Smooth muscle cell (in vitro differentiated cells): ENCODE results near the gene PRMT9. TPM values are rescaled to one million over a fixed set of nuclear protein-coding genes. Genes with fewer than 3 reads are reported as not detected.

Source experiments
- DNase-seq: peaks from one replicate; lab custom pipeline; 2025; ENCODE audit not compliant: unreplicated experiment; lab: John Stamatoyannopoulos, UW
- H2AFZ ChIP-seq: fragments of 200-600 bp; sonication (generic); 2 replicates; pipeline ENCODE4 v1.6.0; 2016; ENCODE audit warnings: antibody characterized with exemption, low read depth, mild to moderate bottlenecking
- H3F3A ChIP-seq: fragments of 200-600 bp; sonication (generic); 2 replicates; pipeline ENCODE4 v1.6.0; 2017; ENCODE audit warnings: antibody characterized with exemption, low read depth
- H3K27ac ChIP-seq: fragments of 200-600 bp; sonication (generic); 2 replicates; pipeline ENCODE4 v1.5.1; 2016; ENCODE audit warnings: low read depth, mild to moderate bottlenecking
- H3K27me3 ChIP-seq: fragments of 200-600 bp; sonication (generic); 2 replicates; pipeline ENCODE4 v1.6.1; 2016; ENCODE audit warnings: low read depth, mild to moderate bottlenecking
- H3K36me3 ChIP-seq: fragments of 200-600 bp; sonication (generic); 2 replicates; pipeline ENCODE4 v1.5.1; 2016; ENCODE audit warnings: low read depth
- H3K4me1 ChIP-seq: fragments of 200-600 bp; sonication (generic); 2 replicates; pipeline ENCODE4 v1.5.1; 2016; ENCODE audit warnings: low read depth
- H3K4me2 ChIP-seq: fragments of 200-600 bp; sonication (generic); 2 replicates; pipeline ENCODE4 v1.6.0; 2016; ENCODE audit warnings: mild to moderate bottlenecking
- H3K4me3 ChIP-seq: fragments of 200-600 bp; sonication (generic); 2 replicates; pipeline ENCODE4 v1.5.1; 2016; ENCODE audit warnings: mild to moderate bottlenecking
- H3K79me2 ChIP-seq: fragments of 200-600 bp; sonication (generic); 2 replicates; pipeline ENCODE4 v1.6.0; 2016; ENCODE audit warnings: low read depth, mild to moderate bottlenecking
- H3K9ac ChIP-seq: fragments of 200-600 bp; sonication (generic); 2 replicates; pipeline ENCODE4 v1.6.0; 2016; ENCODE audit warnings: low read depth
- H3K9me3 ChIP-seq: fragments of 200-600 bp; sonication (generic); replicated peaks from 2 replicates; pipeline ENCODE4 v1.5.1; 2016; ENCODE audit warnings: low read depth
- H4K20me1 ChIP-seq: fragments of 200-600 bp; sonication (generic); 2 replicates; pipeline ENCODE4 v1.6.0; 2016; ENCODE audit warnings: low read depth
- CTCF ChIP-seq: fragments of 200-600 bp; sonication (generic); IDR thresholded peaks from 2 replicates; pipeline ENCODE4 v1.5.1; 2017; ENCODE audit warnings: borderline replicate concordance, mild to moderate bottlenecking, antibody characterized with exemption; ENCODE audit not compliant: insufficient read depth, poor library complexity, severe bottlenecking
- WGBS: methylation state at CpG from one replicate; pipeline ENCODE4 v1.1.7; 2016; ENCODE audit warnings: low lambda C conversion rate; 5-methylcytosine and 5-hydroxymethylcytosine counted together
- polyA plus RNA-seq: library from polyadenylated mRNA; unstranded; fragments of >200 nt; fragmentation: Nextera tagmentation; extraction: Ambion mirVana; gene quantifications from 2 replicates; pipeline ENCODE4 v1.2.1, GENCODE V29; 2016
- total RNA-seq: library from RNA; depleted of rRNA; stranded (reverse); fragments of >200 nt; gene quantifications from 2 replicates; pipeline ENCODE4 v1.2.3, GENCODE V29; 2014

Gene PRMT9
- total and polyA plus RNA-seq, 2 experiments from 2014 or later: 5.5 to 6.4 TPM

- DNase-seq: no peak
- Histone ChIP-seq H3K4me2 (no peak overlapping the region), H3F3A (no peaks in the 10 kb centered on the region), H3K79me2 (no peaks in the 10 kb centered on the region), H4K20me1 (no peaks in the 10 kb centered on the region), H3K4me3 (no peak overlapping the region), H3K9ac (no peak overlapping the region), H2AFZ (no peak overlapping the region), H3K9me3 (no peaks in the 10 kb centered on the region), H3K4me1 (no peaks in the 10 kb centered on the region), H3K27ac (no peak overlapping the region), H3K27me3 (no peaks in the 10 kb centered on the region), H3K36me3 (no peaks in the 10 kb centered on the region)
- 91% methylated on average over 1 of the region's 1 CpG for WGBS
- no peak for TF ChIP-seq CTCF
These were observed 20.9 kb upstream of the PRMT9 start for GRCh38 chr4:147704846-147705245.

GRCh38 chr4:147696866-147697265 lies 12.9 kb upstream of the PRMT9 start:
- no peaks in the 10 kb centered on the region for H3F3A ChIP-seq
- H2AFZ ChIP-seq: no peak overlapping the region
- WGBS: 59% methylated on average over 1 of the region's 1 CpG
- no peak overlapping the region for H3K4me3 ChIP-seq
- H3K27ac ChIP-seq: no peak overlapping the region
- H3K27me3 ChIP-seq: no peaks in the 10 kb centered on the region
- H3K9me3 ChIP-seq: no peaks in the 10 kb centered on the region
- TF ChIP-seq CTCF: no peak
- H3K4me1 ChIP-seq: no peaks in the 10 kb centered on the region
- H4K20me1 ChIP-seq: no peaks in the 10 kb centered on the region
- H3K9ac ChIP-seq: no peak overlapping the region
- no peak overlapping the region for H3K4me2 ChIP-seq
- no peaks in the 10 kb centered on the region for H3K79me2 ChIP-seq
- no peak for DNase-seq
- no peaks in the 10 kb centered on the region for H3K36me3 ChIP-seq

GRCh38 chr4:147693218-147693617 lies 9.3 kb upstream of the PRMT9 start:
- no peaks in the 10 kb centered on the region for H3K27me3 ChIP-seq
- 93% methylated on average over 3 of the region's 3 CpGs for WGBS

More at GRCh38 chr4:147693218-147693617, 9.3 kb upstream of the PRMT9 start:
- H4K20me1 ChIP-seq: no peaks in the 10 kb centered on the region
- no peak overlapping the region for H3K9ac ChIP-seq
- no peak overlapping the region for H3K4me2 ChIP-seq
- no peaks in the 10 kb centered on the region for H3K9me3 ChIP-seq
- no peaks in the 10 kb centered on the region for H3K79me2 ChIP-seq
- no peak for DNase-seq
- no peaks in the 10 kb centered on the region for H3F3A ChIP-seq
- TF ChIP-seq CTCF: no peak
- no peaks in the 10 kb centered on the region for H3K4me1 ChIP-seq
- H3K27ac ChIP-seq: no peak overlapping the region
- no peak overlapping the region for H3K4me3 ChIP-seq
- H3K36me3 ChIP-seq: no peaks in the 10 kb centered on the region
- no peak overlapping the region for H2AFZ ChIP-seq
